HG03108 (cell line): ENCODE data around the gene ZNF593OS.

Source experiments
- ATAC-seq: cut with Tn5 transposase; IDR thresholded peaks from one replicate; pipeline ENCODE4 v1.9.1; 2021; ENCODE audit warnings: moderate library complexity; ENCODE audit not compliant: unreplicated experiment

The ZNF593OS gene

GRCh38 chr1:26127235-26128163 lies 44.1 kb downstream of the ZNF593OS start:
- ATAC-seq = no peak

- peak; percentile 64 for ATAC-seq
These were observed 45.1 kb downstream of the ZNF593OS start for GRCh38 chr1:26126321-26127084.

- ATAC-seq = no peak
These were observed 45.7 kb downstream of the ZNF593OS start for GRCh38 chr1:26125946-26126320.

GRCh38 chr1:26125382-26125781 lies 46.2 kb downstream of the ZNF593OS start:
- no peak for ATAC-seq

- no peak for ATAC-seq
These were observed 47.0 kb downstream of the ZNF593OS start for GRCh38 chr1:26124418-26125331.

- ATAC-seq = no peak
These were observed 48.4 kb downstream of the ZNF593OS start for GRCh38 chr1:26122988-26123973.

- ATAC-seq = no peak
These were observed 49.5 kb downstream of the ZNF593OS start for GRCh38 chr1:26121854-26122773.

- no peak for ATAC-seq
These were observed 51.6 kb downstream of the ZNF593OS start for GRCh38 chr1:26119892-26120608.
